ENCODE measurements around the gene TPRKB.
"Not testable (repeated sequence)": the region's sequence is repeated elsewhere in the genome, so short reads cannot be mapped to it uniquely, and the experiment has no call there.

TPRKB gene

DNA sequence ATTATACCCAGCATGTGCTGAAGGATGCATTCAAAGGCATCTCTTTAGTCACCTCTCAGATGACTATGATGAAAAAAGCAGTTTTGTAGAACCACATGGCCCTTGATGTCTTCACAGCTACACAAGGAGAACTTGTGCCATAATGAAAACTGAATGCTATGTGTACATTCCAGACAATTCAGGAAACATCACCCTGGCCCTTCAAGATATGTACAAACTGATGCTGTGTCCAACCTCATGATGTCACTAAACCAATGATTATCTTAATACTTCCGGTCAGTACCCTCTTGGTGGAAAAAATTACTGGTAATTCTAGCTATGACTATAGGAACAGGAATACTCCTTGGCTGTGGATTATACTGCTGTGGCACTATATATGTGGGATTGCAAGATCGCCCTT lies 22.8 kb upstream of the TPRKB start:
- TF ChIP-seq, protein P1, sequence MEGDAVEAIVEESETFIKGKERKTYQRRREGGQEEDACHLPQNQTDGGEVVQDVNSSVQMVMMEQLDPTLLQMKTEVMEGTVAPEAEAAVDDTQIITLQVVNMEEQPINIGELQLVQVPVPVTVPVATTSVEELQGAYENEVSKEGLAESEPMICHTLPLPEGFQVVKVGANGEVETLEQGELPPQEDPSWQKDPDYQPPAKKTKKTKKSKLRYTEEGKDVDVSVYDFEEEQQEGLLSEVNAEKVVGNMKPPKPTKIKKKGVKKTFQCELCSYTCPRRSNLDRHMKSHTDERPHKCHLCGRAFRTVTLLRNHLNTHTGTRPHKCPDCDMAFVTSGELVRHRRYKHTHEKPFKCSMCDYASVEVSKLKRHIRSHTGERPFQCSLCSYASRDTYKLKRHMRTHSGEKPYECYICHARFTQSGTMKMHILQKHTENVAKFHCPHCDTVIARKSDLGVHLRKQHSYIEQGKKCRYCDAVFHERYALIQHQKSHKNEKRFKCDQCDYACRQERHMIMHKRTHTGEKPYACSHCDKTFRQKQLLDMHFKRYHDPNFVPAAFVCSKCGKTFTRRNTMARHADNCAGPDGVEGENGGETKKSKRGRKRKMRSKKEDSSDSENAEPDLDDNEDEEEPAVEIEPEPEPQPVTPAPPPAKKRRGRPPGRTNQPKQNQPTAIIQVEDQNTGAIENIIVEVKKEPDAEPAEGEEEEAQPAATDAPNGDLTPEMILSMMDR (IDR thresholded peaks at IDR 0.05; ENCODE audit: borderline replicate concordance, control extremely low read depth, extremely low read depth, insufficient read depth, missing control alignments), result no peak
- in situ Hi-C loops (cut with MboI; ENCODE audit: low sequenced_read_pairs, unreplicated experiment), result no loop called here
- no peak for DNase-seq (ENCODE audit: low spot score)

DNA sequence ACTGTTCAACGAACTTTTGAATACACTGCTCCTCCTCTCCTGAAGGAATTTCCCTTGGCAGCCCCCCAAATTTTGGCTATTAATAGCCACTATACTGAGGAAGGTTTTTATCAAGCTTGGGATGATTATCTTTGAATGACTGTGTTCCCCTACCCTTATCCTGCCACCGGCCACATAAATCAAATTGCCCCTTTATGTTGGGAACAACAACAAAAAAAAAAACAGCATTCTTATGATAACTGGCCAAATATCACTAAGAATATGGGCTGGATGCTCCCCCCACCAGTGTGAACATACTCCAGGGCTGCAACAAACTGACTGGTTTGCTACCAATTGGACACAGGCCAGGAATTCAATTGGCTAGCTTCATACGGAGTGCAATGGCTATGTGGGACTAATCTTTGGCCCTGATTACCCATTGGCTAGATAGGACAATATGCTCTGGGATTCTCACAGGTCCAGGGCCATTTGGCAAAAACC lies 22.2 kb upstream of the TPRKB start:
- DNase-seq (ENCODE audit: low spot score), result no peak
- in situ Hi-C loops (cut with MboI; ENCODE audit: low sequenced_read_pairs, unreplicated experiment), result no loop called here
- TF ChIP-seq, protein P1 (IDR thresholded peaks at IDR 0.05; ENCODE audit: borderline replicate concordance, control extremely low read depth, extremely low read depth, insufficient read depth, missing control alignments), result no peak

GRCh38 chr2:73754332-73754731 lies 17.2 kb upstream of the TPRKB start:
- in situ Hi-C loops (cut with MboI; ENCODE audit: low sequenced_read_pairs, unreplicated experiment); DNase-seq (ENCODE audit: low spot score): not testable (repeated sequence)

- TF ChIP-seq, protein P1 (IDR thresholded peaks at IDR 0.05; ENCODE audit: borderline replicate concordance, control extremely low read depth, extremely low read depth, insufficient read depth, missing control alignments), result no peak
- no peak for DNase-seq (ENCODE audit: low spot score)
- in situ Hi-C loops (cut with MboI; ENCODE audit: low sequenced_read_pairs, unreplicated experiment), result no loop called here
Observed at GRCh38 chr2:73749314-73749713, 12.2 kb upstream of the TPRKB start.

DNA sequence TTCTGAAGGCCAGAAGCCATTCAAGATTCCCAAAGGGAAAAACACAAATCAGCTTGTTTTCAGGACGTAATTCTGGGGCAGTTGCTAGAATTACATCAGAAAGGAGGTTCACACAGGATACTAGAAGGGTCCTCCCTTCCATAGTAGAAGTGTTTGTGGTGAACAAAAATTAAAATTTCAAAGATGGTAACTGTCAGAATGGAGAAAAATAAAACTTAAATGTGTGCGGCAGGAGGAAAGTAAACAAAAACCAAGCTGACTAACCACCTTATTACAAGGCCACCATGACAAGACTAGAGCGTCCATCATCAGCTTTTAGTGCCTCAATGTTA lies 9.7 kb upstream of the TPRKB start:
- in situ Hi-C loops (cut with MboI; ENCODE audit: low sequenced_read_pairs, unreplicated experiment), result no loop called here
- TF ChIP-seq, protein P1 (IDR thresholded peaks at IDR 0.05; ENCODE audit: borderline replicate concordance, control extremely low read depth, extremely low read depth, insufficient read depth, missing control alignments), result no peak
- DNase-seq (ENCODE audit: low spot score), result no peak

DNA sequence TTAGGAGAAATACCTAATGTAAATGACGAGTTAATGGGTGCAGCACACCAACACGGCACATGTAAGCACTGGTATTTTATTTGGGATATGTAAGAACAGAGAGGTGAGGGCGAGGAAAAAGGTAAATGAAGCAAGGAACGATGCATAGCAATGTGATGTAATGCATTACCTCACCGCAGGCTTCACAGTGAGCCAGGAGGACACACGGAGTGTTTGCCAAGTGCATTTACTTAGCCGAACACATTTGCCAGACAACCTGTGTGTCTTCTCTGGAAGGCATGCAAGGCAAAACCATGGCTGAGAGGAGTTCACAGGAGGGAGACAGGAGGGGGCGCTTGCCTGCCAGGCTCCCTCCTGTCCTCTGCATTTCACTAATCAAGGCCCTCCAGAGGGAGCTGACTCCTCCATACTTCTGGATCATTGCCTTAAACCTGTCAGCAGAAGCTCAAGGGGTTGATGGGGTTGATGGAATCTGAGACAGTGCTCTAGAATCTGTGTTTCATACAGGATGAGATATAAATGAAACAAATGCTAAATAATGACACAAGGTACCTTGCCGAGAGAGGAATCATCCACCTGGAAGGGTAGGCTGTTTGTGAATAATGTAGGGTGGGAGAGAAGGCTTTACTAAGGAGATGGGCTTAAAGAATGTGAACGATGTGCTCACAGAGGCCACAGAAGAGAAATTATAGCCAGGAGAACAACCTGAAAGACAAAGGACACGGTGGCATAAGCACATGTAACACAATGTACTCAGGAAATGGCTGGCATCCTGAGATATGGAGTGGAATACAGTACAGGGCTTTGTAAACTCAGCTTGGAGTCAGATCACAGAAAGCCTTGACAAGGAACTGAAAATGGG lies 9.1 kb upstream of the TPRKB start:
- in situ Hi-C loops (cut with MboI; ENCODE audit: low sequenced_read_pairs, unreplicated experiment), result no loop called here
- no peak for DNase-seq (ENCODE audit: low spot score)
- TF ChIP-seq, protein P1 (IDR thresholded peaks at IDR 0.05; ENCODE audit: borderline replicate concordance, control extremely low read depth, extremely low read depth, insufficient read depth, missing control alignments), result no peak

DNA sequence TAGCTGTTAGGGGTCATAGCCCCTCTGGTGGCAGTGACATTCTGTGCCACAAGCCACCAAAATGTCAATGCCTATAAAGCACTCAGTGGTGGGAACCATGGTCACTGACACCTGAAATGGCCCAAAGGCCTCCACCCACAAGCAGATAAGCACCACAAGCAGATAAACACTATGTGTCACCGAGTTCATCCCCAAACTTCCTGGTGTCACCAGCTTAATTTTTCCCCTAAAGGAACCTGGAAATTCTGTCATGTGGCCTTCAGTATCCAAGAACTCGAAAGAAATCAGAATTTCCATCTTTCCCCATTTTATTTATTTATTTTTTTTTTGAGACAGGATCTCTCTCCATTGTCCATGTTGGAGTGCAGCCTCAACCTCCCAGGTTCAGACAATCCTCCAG lies 3.6 kb upstream of the TPRKB start:
- TF ChIP-seq, protein P1 (IDR thresholded peaks at IDR 0.05; ENCODE audit: borderline replicate concordance, control extremely low read depth, extremely low read depth, insufficient read depth, missing control alignments), result no peak
- DNase-seq (ENCODE audit: low spot score), result no peak
- in situ Hi-C loops (cut with MboI; ENCODE audit: low sequenced_read_pairs, unreplicated experiment), result no loop called here

Measured in GM13976 (cell line).